GM12801 (cell line): Measurements from ENCODE around the gene ZFHX3.

Experiments
- CTCF ChIP-seq: IDR thresholded peaks from one replicate; pipeline ENCODE4 v1.5.1; 2011; ENCODE audit warnings: control low read depth; ENCODE audit not compliant: insufficient read length; ENCODE audit errors: extremely low read depth

ZFHX3 gene

DNA sequence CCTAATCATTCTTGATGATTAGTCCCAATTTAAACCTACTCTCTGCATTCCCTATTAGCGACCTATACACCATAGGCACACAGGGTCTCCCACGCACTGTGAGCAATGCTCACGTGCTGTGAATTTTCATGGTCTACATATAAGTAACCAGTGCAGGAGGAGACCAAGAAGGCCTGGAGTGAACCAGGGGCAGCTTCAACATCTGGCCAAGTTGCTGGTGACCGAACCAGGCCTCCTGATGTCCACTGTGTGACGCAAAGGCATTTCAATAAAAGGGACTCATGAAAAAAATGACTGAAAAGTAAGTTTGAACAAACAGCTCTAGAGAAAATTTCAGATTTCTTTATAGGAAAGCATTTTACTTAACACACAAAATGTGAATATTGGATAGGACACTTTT, 107.0 kb downstream of the ZFHX3 start:
- TF ChIP-seq CTCF = no peak

DNA sequence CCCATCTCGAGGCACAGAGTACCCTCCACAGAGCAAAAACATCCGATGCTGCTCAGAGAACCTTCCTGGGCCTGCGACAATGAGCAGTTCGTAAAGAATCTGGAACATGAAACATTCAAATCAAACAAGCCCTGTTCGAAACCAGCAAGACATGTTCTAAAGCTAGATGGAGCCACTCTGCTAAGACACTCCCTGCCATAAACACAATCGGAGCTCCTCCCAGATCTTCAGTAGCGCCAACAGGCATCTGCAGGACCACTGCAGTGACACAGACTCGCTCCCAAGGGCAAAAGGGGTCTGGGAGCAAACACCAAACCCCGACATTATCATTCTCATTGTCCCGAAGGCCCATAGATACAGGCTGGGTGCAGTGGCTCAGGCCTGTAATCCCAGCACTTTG, 108.7 kb downstream of the ZFHX3 start:
- TF ChIP-seq CTCF = no peak

- TF ChIP-seq CTCF = no peak
These were observed 109.1 kb downstream of the ZFHX3 start for GRCh38 chr16:72938795-72939164.

- TF ChIP-seq CTCF = no peak
These were observed 109.8 kb downstream of the ZFHX3 start for GRCh38 chr16:72937916-72938794.

DNA sequence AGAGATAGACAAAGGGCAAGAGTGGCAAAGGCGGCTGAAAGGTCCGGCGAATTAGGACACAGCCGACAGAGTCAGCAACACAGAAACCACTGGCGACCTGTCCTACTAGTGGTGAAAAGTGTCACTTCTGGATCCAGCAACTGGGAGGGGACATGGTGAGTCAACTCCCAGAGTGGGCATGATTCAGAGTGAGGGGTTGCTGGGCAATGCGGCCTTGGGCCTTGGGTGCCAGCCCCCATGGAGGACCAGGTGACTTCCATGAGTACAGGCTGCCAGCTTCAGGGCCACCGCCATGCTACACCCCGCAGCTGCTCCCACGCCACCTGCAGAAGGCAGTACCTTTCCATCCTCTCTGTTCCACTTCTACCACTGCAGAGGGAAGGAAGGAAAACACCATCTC, 110.6 kb downstream of the ZFHX3 start:
- TF ChIP-seq CTCF = no peak

DNA sequence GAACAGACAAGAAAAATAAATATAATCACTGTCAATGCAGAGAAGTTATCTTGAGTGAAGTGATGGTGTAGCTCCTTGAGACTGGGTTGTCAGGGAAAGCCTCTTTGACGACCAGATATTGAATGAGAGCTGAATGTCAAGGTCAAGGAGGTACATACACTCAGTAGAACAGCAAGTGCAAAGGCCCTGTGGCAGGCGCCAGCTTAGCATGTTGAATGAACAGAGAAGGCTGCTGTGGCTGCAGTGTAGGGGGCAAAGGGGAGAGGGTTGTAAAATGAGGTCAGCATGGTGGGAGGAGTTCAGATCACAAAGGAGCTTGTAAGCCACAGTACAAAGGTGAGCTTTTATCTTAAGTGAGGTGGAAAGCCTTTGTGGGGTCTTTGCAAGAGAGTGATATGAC, 111.5 kb downstream of the ZFHX3 start:
- no peak for TF ChIP-seq CTCF

GRCh38 chr16:72935896-72936295, 112.0 kb downstream of the ZFHX3 start:
- TF ChIP-seq CTCF = no peak
